Measurements from ENCODE around the gene PSMD2. TPM values are rescaled to one million over a fixed set of nuclear protein-coding genes. Genes with fewer than 3 reads are reported as not detected.

The PSMD2 gene
- total and polyA plus RNA-seq, 10 of the 15 experiments (the other 5 are each of a cell fraction or from before 2014, with no cell fraction given), result 103 to 515 (median 197) TPM

- no peak overlapping the region for H3K4me3 ChIP-seq
- RAD21 ChIA-PET (ENCODE audit: unreplicated experiment), result no interaction called here
- ATAC-seq, result peak; percentile 85
- peaks cover 5% of the 10 kb centered on the region for H3K79me2 ChIP-seq (ENCODE audit: control insufficient read depth, insufficient read depth, low read length)
- H3K27ac ChIP-seq (ENCODE audit: control insufficient read depth, insufficient read depth), result no peak overlapping the region
- TF ChIP-seq RAD21 (IDR thresholded peaks at IDR 0.05; ENCODE audit: insufficient read depth, low read depth, low read length) (0 out of 2 replicates have a peak, but pooled peaks have one; percentile 10), SP1 (IDR thresholded peaks at IDR 0.05; ENCODE audit: low read depth, low read length) (no peak)
- TF ChIP-seq, protein P1, sequence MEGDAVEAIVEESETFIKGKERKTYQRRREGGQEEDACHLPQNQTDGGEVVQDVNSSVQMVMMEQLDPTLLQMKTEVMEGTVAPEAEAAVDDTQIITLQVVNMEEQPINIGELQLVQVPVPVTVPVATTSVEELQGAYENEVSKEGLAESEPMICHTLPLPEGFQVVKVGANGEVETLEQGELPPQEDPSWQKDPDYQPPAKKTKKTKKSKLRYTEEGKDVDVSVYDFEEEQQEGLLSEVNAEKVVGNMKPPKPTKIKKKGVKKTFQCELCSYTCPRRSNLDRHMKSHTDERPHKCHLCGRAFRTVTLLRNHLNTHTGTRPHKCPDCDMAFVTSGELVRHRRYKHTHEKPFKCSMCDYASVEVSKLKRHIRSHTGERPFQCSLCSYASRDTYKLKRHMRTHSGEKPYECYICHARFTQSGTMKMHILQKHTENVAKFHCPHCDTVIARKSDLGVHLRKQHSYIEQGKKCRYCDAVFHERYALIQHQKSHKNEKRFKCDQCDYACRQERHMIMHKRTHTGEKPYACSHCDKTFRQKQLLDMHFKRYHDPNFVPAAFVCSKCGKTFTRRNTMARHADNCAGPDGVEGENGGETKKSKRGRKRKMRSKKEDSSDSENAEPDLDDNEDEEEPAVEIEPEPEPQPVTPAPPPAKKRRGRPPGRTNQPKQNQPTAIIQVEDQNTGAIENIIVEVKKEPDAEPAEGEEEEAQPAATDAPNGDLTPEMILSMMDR (IDR thresholded peaks at IDR 0.05 in 2 of 3, conservative IDR thresholded peaks at IDR 0.05 in 1 of 3; ENCODE audit: control insufficient read depth in 2 of 3, extremely low read depth in 1 of 3, insufficient read depth in 1 of 3, low read depth in 3 of 3, low read length in 3 of 3), result peak; percentile 22 to 40 (median 23); a peak in 4 of 6 replicates
- peak; percentile 31 for FAIRE-seq
- intact Hi-C loops (cut with micrococcal nuclease; ENCODE audit: unreplicated experiment) (no loop called here), in situ Hi-C loops (cut with MboI) (no loop called here)
- 100% methylated on average over 1 of the region's 1 CpG for WGBS (ENCODE audit: insufficient coverage, insufficient replicate concordance, low lambda C conversion rate, missing lambda C conversion rate)
- no peaks in the 10 kb centered on the region for H3K4me1 ChIP-seq (ENCODE audit: control insufficient read depth, insufficient read depth, low read length)
- no peaks in the 10 kb centered on the region for H3K9me3 ChIP-seq (replicated peaks; ENCODE audit: control insufficient read depth, insufficient read depth, low read length)
- POLR2A ChIA-PET, result no interaction called here
- DNase-seq (ENCODE audit: low read depth, low spot score), result no peak
- H2AFZ ChIP-seq (ENCODE audit: control insufficient read depth, low read depth, low read length), result no peak overlapping the region
- H3K36me3 ChIP-seq (ENCODE audit: control insufficient read depth in 2 of 2, insufficient read depth in 2 of 2, low read length in 1 of 2), result peaks cover 30 to 32% of the 10 kb centered on the region in 2 experiments
- H3K27me3 ChIP-seq (replicated peaks in 1 of 2; ENCODE audit: control insufficient read depth in 2 of 2, insufficient read depth in 2 of 2, low read length in 1 of 2), result no peaks in the 10 kb centered on the region
- H3K9ac ChIP-seq (ENCODE audit: control insufficient read depth, insufficient read depth, low read length), result no peak overlapping the region
- no peaks in the 10 kb centered on the region for H4K20me1 ChIP-seq (ENCODE audit: control insufficient read depth, insufficient read depth)
- BruUV-seq (replicated peaks), result no TSS peak
- CTCF ChIA-PET, result interaction anchor here (0.7 to 1.2 kb wide), 3 partner anchors 13 to 208 kb away, joined by 3 to 4 read pairs (median 4); no protein-coding TSS in a partner anchor
- SMC1A ChIA-PET (ENCODE audit: uncharacterized antibody, unreplicated experiment), result no interaction called here
- no peak overlapping the region for H3K4me2 ChIP-seq (ENCODE audit: control insufficient read depth, insufficient read depth)
Observed at GRCh38 chr3:184305577-184305976, 6.5 kb downstream of the PSMD2 start.

DNA sequence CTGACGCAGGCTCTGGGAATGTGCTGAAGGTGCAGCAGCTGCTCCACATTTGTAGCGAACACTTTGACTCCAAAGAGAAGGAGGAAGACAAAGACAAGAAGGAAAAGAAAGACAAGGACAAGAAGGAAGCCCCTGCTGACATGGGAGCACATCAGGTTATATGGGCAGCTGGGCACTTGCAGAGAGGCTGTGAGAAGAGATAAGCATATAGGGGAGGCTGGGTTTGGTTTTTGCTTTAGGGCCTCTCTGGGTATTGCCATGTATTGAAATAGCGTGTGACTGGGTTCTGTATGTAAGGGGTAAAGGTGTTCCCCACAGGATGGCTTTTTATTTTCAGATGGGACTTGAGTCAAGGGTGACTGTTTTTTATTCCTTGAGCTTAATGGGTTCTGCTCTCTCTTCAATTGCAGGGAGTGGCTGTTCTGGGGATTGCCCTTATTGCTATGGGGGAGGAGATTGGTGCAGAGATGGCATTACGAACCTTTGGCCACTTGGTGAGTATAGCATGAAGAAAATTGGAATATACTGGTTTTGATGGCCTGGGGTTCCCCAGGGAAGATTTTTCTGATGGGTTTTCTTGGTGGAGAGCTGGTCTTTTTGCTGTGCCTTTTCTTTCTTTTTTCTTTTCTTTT is 7.4 kb downstream of the PSMD2 start:
- H3K4me2 ChIP-seq (ENCODE audit: control insufficient read depth, insufficient read depth), result no peak overlapping the region
- no peaks in the 10 kb centered on the region for H3K27me3 ChIP-seq (replicated peaks in 1 of 2; ENCODE audit: control insufficient read depth in 2 of 2, insufficient read depth in 2 of 2, low read length in 1 of 2)
- TSS peak; percentile 5 for BruUV-seq (replicated peaks)
- ChIA-PET CTCF (interaction anchor here (0.7 to 1.2 kb wide), 2 partner anchors 54 to 207 kb away, joined by 3 to 4 read pairs; no protein-coding TSS in a partner anchor), SMC1A (ENCODE audit: uncharacterized antibody, unreplicated experiment) (no interaction called here), RAD21 (ENCODE audit: unreplicated experiment) (interaction anchor here (0.6 kb wide), 1 partner anchor 50 kb away, joined by 4 read pairs; no protein-coding TSS in a partner anchor), POLR2A (interaction anchor here (1.1 kb wide), 1 partner anchor 10 kb away, joined by 3 read pairs; no protein-coding TSS in a partner anchor)
- no peak overlapping the region for H3K9ac ChIP-seq (ENCODE audit: control insufficient read depth, insufficient read depth, low read length)
- intact Hi-C loops (cut with micrococcal nuclease; ENCODE audit: unreplicated experiment), result no loop called here
- no peak overlapping the region for H2AFZ ChIP-seq (ENCODE audit: control insufficient read depth, low read depth, low read length)
- DNase-seq (ENCODE audit: low read depth, low spot score) (no peak), FAIRE-seq (no peak), ATAC-seq (no peak)
- no peak overlapping the region for H3K4me3 ChIP-seq
- H4K20me1 ChIP-seq (ENCODE audit: control insufficient read depth, insufficient read depth), result no peaks in the 10 kb centered on the region
- TF ChIP-seq SPI1 (IDR thresholded peaks at IDR 0.05; ENCODE audit: borderline replicate concordance, insufficient read depth, low read depth, low read length) (no peak), CBX5 (IDR thresholded peaks at IDR 0.05; ENCODE audit: low read depth) (no peak), JUNB (IDR thresholded peaks at IDR 0.05) (no peak), EZH2 (IDR thresholded peaks at IDR 0.05; ENCODE audit: borderline replicate concordance, control insufficient read depth, low read depth, low read length) (no peak), RCOR1 (conservative IDR thresholded peaks at IDR 0.05; ENCODE audit: low read depth, low read length) (no peak)
- TF ChIP-seq, protein P1 (IDR thresholded peaks at IDR 0.05 in 2 of 3, conservative IDR thresholded peaks at IDR 0.05 in 1 of 3; ENCODE audit: control insufficient read depth in 2 of 3, extremely low read depth in 1 of 3, insufficient read depth in 1 of 3, low read depth in 3 of 3, low read length in 3 of 3), result no peak
- WGBS (ENCODE audit: insufficient coverage, insufficient replicate concordance, low lambda C conversion rate, missing lambda C conversion rate), result 100% methylated on average over 4 of the region's 4 CpGs
- no peaks in the 10 kb centered on the region for H3K4me1 ChIP-seq (ENCODE audit: control insufficient read depth, insufficient read depth, low read length)
- H3K79me2 ChIP-seq (ENCODE audit: control insufficient read depth, insufficient read depth, low read length), result peaks cover 2% of the 10 kb centered on the region; the same call in 1 of the 2 replicates
- peaks cover 29 to 30% of the 10 kb centered on the region in 2 experiments for H3K36me3 ChIP-seq (ENCODE audit: control insufficient read depth in 2 of 2, insufficient read depth in 2 of 2, low read length in 1 of 2)
- H3K27ac ChIP-seq (ENCODE audit: control insufficient read depth, insufficient read depth), result no peak overlapping the region
- H3K9me3 ChIP-seq (replicated peaks; ENCODE audit: control insufficient read depth, insufficient read depth, low read length), result no peaks in the 10 kb centered on the region
- in situ Hi-C loops (cut with MboI), result no loop called here

All from GM12878 (cell line).